Smooth muscle cell (in vitro differentiated cells): Measurements from ENCODE around the gene KAT14. TPM values are rescaled to one million over a fixed set of nuclear protein-coding genes. Genes with fewer than 3 reads are reported as not detected.
A peak's percentile ranks its signal among the peaks of the same experiment; 100 is the strongest.

Source experiments
- DNase-seq: peaks from one replicate; lab custom pipeline; 2025; ENCODE audit not compliant: unreplicated experiment; lab: John Stamatoyannopoulos, UW
- H2AFZ ChIP-seq: fragments of 200-600 bp; sonication (generic); 2 replicates; pipeline ENCODE4 v1.6.0; 2016; ENCODE audit warnings: antibody characterized with exemption, low read depth, mild to moderate bottlenecking
- H3F3A ChIP-seq: fragments of 200-600 bp; sonication (generic); 2 replicates; pipeline ENCODE4 v1.6.0; 2017; ENCODE audit warnings: antibody characterized with exemption, low read depth
- H3K27ac ChIP-seq: fragments of 200-600 bp; sonication (generic); 2 replicates; pipeline ENCODE4 v1.5.1; 2016; ENCODE audit warnings: low read depth, mild to moderate bottlenecking
- H3K27me3 ChIP-seq: fragments of 200-600 bp; sonication (generic); 2 replicates; pipeline ENCODE4 v1.6.1; 2016; ENCODE audit warnings: low read depth, mild to moderate bottlenecking
- H3K36me3 ChIP-seq: fragments of 200-600 bp; sonication (generic); 2 replicates; pipeline ENCODE4 v1.5.1; 2016; ENCODE audit warnings: low read depth
- H3K4me1 ChIP-seq: fragments of 200-600 bp; sonication (generic); 2 replicates; pipeline ENCODE4 v1.5.1; 2016; ENCODE audit warnings: low read depth
- H3K4me2 ChIP-seq: fragments of 200-600 bp; sonication (generic); 2 replicates; pipeline ENCODE4 v1.6.0; 2016; ENCODE audit warnings: mild to moderate bottlenecking
- H3K4me3 ChIP-seq: fragments of 200-600 bp; sonication (generic); 2 replicates; pipeline ENCODE4 v1.5.1; 2016; ENCODE audit warnings: mild to moderate bottlenecking
- H3K79me2 ChIP-seq: fragments of 200-600 bp; sonication (generic); 2 replicates; pipeline ENCODE4 v1.6.0; 2016; ENCODE audit warnings: low read depth, mild to moderate bottlenecking
- H3K9ac ChIP-seq: fragments of 200-600 bp; sonication (generic); 2 replicates; pipeline ENCODE4 v1.6.0; 2016; ENCODE audit warnings: low read depth
- H3K9me3 ChIP-seq: fragments of 200-600 bp; sonication (generic); replicated peaks from 2 replicates; pipeline ENCODE4 v1.5.1; 2016; ENCODE audit warnings: low read depth
- H4K20me1 ChIP-seq: fragments of 200-600 bp; sonication (generic); 2 replicates; pipeline ENCODE4 v1.6.0; 2016; ENCODE audit warnings: low read depth
- CTCF ChIP-seq: fragments of 200-600 bp; sonication (generic); IDR thresholded peaks from 2 replicates; pipeline ENCODE4 v1.5.1; 2017; ENCODE audit warnings: borderline replicate concordance, mild to moderate bottlenecking, antibody characterized with exemption; ENCODE audit not compliant: insufficient read depth, poor library complexity, severe bottlenecking
- WGBS: methylation state at CpG from one replicate; pipeline ENCODE4 v1.1.7; 2016; ENCODE audit warnings: low lambda C conversion rate; 5-methylcytosine and 5-hydroxymethylcytosine counted together
- polyA plus RNA-seq: library from polyadenylated mRNA; unstranded; fragments of >200 nt; fragmentation: Nextera tagmentation; extraction: Ambion mirVana; gene quantifications from 2 replicates; pipeline ENCODE4 v1.2.1, GENCODE V29; 2016
- total RNA-seq: library from RNA; depleted of rRNA; stranded (reverse); fragments of >200 nt; gene quantifications from 2 replicates; pipeline ENCODE4 v1.2.3, GENCODE V29; 2014

KAT14 gene
- total and polyA plus RNA-seq, 2 experiments from 2014 or later, result 7.0 to 7.1 TPM

GRCh38 chr20:18144541-18145099, 7.0 kb downstream of the KAT14 start:
- no peak overlapping the region for H3K4me3 ChIP-seq
- H3F3A ChIP-seq, result no peaks in the 10 kb centered on the region
- H4K20me1 ChIP-seq, result no peaks in the 10 kb centered on the region
- H3K27ac ChIP-seq, result peak overlapping the region; percentile 23
- no peaks in the 10 kb centered on the region for H3K9me3 ChIP-seq
- H3K27me3 ChIP-seq, result no peaks in the 10 kb centered on the region
- no peak for DNase-seq
- no peak overlapping the region for H2AFZ ChIP-seq
- H3K4me1 ChIP-seq, result no peaks in the 10 kb centered on the region
- 80% methylated on average over 1 of the region's 1 CpG for WGBS
- no peaks in the 10 kb centered on the region for H3K36me3 ChIP-seq
- H3K4me2 ChIP-seq, result no peak overlapping the region
- H3K9ac ChIP-seq, result no peak overlapping the region
- peaks cover 8% of the 10 kb centered on the region for H3K79me2 ChIP-seq
- TF ChIP-seq CTCF, result no peak

GRCh38 chr20:18154342-18154741, 16.7 kb downstream of the KAT14 start:
- H3F3A ChIP-seq, result no peaks in the 10 kb centered on the region
- H3K27ac ChIP-seq, result no peak overlapping the region
- H4K20me1 ChIP-seq, result no peaks in the 10 kb centered on the region
- no peaks in the 10 kb centered on the region for H3K4me1 ChIP-seq
- no peak for TF ChIP-seq CTCF
- H2AFZ ChIP-seq, result no peak overlapping the region
- no peaks in the 10 kb centered on the region for H3K9me3 ChIP-seq
- H3K4me2 ChIP-seq, result no peak overlapping the region
- no peaks in the 10 kb centered on the region for H3K36me3 ChIP-seq
- H3K4me3 ChIP-seq, result no peak overlapping the region
- no peaks in the 10 kb centered on the region for H3K79me2 ChIP-seq
- no peak for DNase-seq
- no peaks in the 10 kb centered on the region for H3K27me3 ChIP-seq
- no peak overlapping the region for H3K9ac ChIP-seq
- WGBS, result 98% methylated on average over 9 of the region's 9 CpGs

GRCh38 chr20:18156045-18156444, 18.4 kb downstream of the KAT14 start:
- H3K9ac ChIP-seq, result no peak overlapping the region
- no peaks in the 10 kb centered on the region for H3F3A ChIP-seq
- no peak overlapping the region for H3K4me2 ChIP-seq
- H3K79me2 ChIP-seq, result no peaks in the 10 kb centered on the region
- TF ChIP-seq CTCF, result no peak
- no peaks in the 10 kb centered on the region for H4K20me1 ChIP-seq
- no peak overlapping the region for H2AFZ ChIP-seq
- no peaks in the 10 kb centered on the region for H3K36me3 ChIP-seq
- no peak for DNase-seq
- WGBS, result 96% methylated on average over 4 of the region's 4 CpGs
- no peaks in the 10 kb centered on the region for H3K9me3 ChIP-seq
- no peak overlapping the region for H3K4me3 ChIP-seq
- H3K4me1 ChIP-seq, result no peaks in the 10 kb centered on the region
- H3K27me3 ChIP-seq, result no peaks in the 10 kb centered on the region
- H3K27ac ChIP-seq, result no peak overlapping the region

GRCh38 chr20:18164356-18164755, 26.7 kb downstream of the KAT14 start:
- H4K20me1 ChIP-seq, result peaks cover 4% of the 10 kb centered on the region
- H3K27ac ChIP-seq, result no peak overlapping the region
- H3K9me3 ChIP-seq, result no peaks in the 10 kb centered on the region
- no peaks in the 10 kb centered on the region for H3K27me3 ChIP-seq
- no peak for DNase-seq
- no peak for TF ChIP-seq CTCF
- no peaks in the 10 kb centered on the region for H3K4me1 ChIP-seq
- H2AFZ ChIP-seq, result no peak overlapping the region
- H3K9ac ChIP-seq, result no peak overlapping the region
- 63% methylated on average over 2 of the region's 2 CpGs for WGBS
- peaks cover 5% of the 10 kb centered on the region for H3K79me2 ChIP-seq
- H3K36me3 ChIP-seq, result no peaks in the 10 kb centered on the region
- no peak overlapping the region for H3K4me3 ChIP-seq
- no peak overlapping the region for H3K4me2 ChIP-seq
- no peaks in the 10 kb centered on the region for H3F3A ChIP-seq
